ACHN (cell line): ENCODE data around the gene ARL6IP5.
A peak's percentile ranks its signal among the peaks of the same experiment; 100 is the strongest.

ENCODE experiments used
- DNase-seq: peaks from one replicate; pipeline ENCODE4 v3.0.0-alpha.2; 2015
- in situ Hi-C: cut with HindIII; loops from 2 replicates; pipeline ENCODE4 v1.10.0; 2017; ENCODE audit warnings: low sequenced_read_pairs, low pct_ligation_motif_present, low pct_unique_long_range_greater_than_20kb

The ARL6IP5 gene

GRCh38 chr3:69108811-69109210 is 24.1 kb downstream of the ARL6IP5 start:
- DNase-seq, result no peak
- in situ Hi-C loops, result no loop called here

- DNase-seq, result no peak
- in situ Hi-C loops, result no loop called here
Measured at GRCh38 chr3:69110941-69111546, 26.3 kb downstream of the ARL6IP5 start.

DNA sequence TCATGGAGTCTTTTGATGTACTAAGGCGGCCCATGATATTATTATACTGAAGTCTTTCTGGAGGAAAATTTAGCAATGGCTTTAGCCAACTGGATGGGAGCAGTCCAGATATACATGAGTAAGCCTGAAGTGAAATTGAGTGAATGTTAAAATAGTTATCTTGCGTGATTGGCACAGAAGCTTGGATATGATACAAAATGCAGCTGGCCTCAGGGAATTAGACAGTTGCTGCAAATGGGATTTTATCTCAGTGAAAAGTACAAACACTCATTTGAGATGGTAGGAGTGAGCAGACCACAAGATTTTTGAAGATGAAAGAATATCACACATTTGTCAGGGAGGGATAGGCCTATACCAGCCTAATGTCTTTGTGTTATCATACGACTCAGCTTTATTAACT is 28.8 kb downstream of the ARL6IP5 start:
- no peak for DNase-seq
- in situ Hi-C loops, result no loop called here

DNA sequence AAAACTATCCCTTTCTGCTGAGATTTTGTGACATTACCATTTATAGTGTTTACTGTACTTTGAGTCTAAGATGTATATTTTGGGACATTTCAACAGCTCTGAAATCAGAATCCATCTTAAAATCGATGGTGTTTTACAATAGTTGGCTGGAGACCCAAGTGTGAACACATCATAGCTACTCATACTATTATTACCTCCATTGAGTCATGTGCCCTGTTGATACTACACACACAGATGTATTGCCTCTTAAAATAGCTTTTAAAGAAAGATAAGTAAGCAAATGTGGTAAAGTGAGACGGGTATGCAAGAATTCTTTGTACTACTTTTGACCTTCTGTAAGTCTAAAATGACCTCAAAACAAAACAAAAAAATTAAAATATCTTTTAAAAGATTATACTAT is 31.0 kb downstream of the ARL6IP5 start:
- DNase-seq, result no peak

GRCh38 chr3:69116162-69116561 is 31.4 kb downstream of the ARL6IP5 start:
- in situ Hi-C loops, result no loop called here
- no peak for DNase-seq

More for the DNA sequence above, 31.0 kb downstream of the ARL6IP5 start:
- in situ Hi-C loops, result no loop called here

DNA sequence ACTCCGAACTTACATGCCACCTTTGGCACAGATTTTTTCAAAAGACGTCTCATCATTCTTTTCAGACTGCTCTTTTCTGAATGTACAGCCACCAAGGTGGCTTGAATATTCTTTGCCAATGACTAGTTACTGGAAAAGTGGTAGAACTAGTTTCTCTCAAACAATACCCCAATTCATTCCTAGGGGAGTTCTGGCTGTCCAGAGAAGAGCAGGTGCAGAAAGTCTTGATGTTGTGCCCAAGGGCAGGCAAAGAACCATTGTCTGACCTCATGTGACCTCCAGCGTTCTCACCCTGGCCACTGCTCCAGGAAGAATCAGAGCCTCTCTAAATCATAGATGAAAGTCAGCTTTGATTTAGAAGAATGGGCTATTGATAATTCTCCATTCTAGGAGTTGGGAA is 32.2 kb downstream of the ARL6IP5 start:
- in situ Hi-C loops, result no loop called here
- DNase-seq, result no peak

DNA sequence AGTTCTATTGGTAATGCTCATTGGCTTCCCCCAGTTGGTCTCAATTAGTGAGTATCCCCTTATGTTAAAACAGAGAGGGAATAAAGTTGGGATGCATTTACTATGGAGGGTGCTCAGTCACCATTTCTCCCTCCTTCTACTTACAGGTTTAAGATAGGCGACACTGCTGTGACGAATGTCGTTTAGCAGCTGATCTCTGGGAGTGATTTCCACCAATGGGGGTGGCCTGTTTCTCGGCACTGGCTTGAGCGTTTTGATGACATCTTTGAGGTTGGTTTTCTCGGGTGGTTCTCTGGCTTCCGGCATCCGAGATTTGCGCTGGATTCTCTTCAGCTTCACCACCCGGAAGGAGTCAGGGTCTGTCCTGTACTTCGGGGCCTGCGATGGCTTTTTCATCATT is 33.8 kb downstream of the ARL6IP5 start:
- in situ Hi-C loops, result no loop called here

GRCh38 chr3:69119138-69119537 is 34.4 kb downstream of the ARL6IP5 start:
- in situ Hi-C loops, result no loop called here
- no peak for DNase-seq

More for the DNA sequence above, 33.8 kb downstream of the ARL6IP5 start:
- DNase-seq, result no peak

GRCh38 chr3:69119681-69120080 is 34.9 kb downstream of the ARL6IP5 start:
- in situ Hi-C loops, result no loop called here
- no peak for DNase-seq

DNA sequence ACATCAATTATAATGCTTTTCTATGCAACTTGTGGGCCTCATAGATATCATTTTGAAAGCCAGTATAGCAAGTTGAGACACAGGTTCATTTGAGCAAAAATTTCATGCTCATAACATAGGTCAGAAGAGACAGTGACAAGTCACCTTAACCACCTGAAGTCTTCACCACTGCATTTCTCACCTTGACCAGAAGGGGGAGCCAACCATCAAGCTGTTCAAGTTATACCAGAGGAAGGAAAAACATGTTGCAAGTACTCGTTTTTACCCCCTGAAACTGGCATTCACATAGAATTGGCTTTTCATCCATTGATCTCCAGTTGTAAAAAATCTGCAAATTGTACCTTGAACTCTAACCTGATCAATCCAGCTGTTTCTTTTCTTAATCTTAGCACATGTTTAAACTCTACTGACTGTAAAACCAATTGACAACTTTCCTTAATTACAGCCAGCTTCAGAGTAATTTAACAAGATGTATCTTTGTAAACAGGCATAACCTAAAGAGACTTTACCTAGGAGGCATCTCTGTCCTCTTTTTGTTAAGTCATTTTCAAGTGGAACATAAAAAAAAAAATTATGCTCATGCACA is 36.2 kb downstream of the ARL6IP5 start:
- DNase-seq, result peak; percentile 65
- in situ Hi-C loops, result no loop called here

- no peak for DNase-seq
- in situ Hi-C loops, result no loop called here
Measured at GRCh38 chr3:69121513-69121912, 36.8 kb downstream of the ARL6IP5 start.

GRCh38 chr3:69121950-69122349 is 37.2 kb downstream of the ARL6IP5 start:
- DNase-seq, result no peak
- in situ Hi-C loops, result no loop called here

DNA sequence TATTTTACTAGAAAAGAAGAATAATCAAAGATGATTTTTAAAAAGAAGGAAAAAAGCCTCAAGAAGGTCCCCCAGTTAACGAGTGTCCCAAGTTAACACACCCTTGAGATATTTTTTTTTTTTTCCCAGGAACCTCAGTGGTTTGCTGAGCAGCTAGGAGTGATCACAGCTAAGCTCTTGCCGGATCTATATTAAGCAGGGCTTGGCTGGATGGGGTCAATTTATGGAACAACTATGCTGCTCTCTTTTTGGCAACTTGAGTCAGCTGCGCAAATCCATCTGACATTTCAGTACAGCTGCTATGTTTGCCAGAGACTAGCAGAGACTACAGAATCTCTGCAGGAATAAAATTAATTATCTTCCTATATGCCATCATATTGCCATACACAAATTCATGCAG is 37.7 kb downstream of the ARL6IP5 start, which contains the start of gene LMOD3:
Gene LMOD3, minus strand, starts transcription at position 193 of the 400 bp plus-strand sequence. CDS start 209 bp downstream, outside the sequence.
- DNase-seq, result no peak
- in situ Hi-C loops, result no loop called here

DNA sequence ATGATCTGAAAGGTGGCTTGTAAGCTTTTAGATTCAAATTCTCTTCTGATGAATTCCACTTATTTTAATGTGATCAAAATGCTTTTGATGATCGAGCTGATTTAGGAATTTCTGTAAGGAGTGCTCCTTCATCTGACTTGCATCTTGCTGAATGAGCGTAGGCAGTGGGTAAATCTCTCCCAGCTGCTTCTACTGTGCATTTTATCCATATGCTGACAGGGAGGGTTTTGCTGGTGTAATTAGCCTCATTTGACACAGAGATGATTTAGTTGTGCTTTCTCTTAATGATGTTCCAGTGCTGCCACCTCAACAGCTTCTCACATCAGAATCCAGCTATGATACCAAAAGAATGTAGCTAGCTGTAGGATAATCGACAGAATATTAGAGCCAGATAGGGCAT is 41.5 kb downstream of the ARL6IP5 start:
- DNase-seq, result no peak
- in situ Hi-C loops, result no loop called here

DNA sequence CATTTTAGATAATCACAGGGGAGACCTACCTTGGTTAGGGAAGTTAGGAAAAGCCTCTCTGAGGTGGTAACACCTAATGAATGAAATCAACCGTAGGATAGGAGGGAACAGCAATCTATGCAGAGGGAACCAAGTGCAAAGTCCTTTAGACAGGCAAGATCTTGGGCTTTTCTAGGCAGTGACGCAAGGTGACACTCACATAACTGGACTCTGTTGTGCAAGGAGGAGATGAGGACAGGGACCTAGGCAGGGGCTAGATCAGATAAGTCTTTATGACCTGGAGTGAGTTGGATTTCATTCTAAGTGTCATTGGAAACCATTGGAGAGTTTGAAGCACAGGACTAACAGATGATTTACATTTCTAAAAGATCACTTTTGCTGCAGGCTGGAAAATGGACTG is 42.3 kb downstream of the ARL6IP5 start:
- no peak for DNase-seq
- in situ Hi-C loops, result no loop called here

GRCh38 chr3:69128509-69128908 is 43.8 kb downstream of the ARL6IP5 start:
- in situ Hi-C loops, result no loop called here
- DNase-seq, result no peak

DNA sequence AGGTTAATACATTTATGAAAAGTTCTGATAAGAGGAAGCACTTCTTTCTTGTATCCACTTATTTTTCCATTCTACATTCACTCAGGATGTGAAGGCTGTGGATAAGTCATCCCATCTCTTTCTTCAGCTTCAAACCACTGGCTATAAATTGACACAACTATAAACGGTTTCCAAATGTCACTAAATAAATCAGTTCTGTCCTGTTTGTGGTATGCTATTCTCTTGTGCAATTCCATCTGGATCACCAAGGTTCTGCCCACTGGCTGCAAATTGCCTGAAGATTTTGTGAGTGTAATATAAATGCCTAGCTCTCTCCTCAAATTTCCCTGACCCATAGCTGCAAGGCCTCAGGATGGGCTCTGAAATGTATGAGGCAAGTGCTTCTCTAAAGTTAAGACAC is 44.8 kb downstream of the ARL6IP5 start:
- in situ Hi-C loops, result no loop called here
- no peak for DNase-seq

GRCh38 chr3:69130689-69131088 is 46.0 kb downstream of the ARL6IP5 start:
- DNase-seq, result no peak
- in situ Hi-C loops, result no loop called here

- DNase-seq, result no peak
Measured at GRCh38 chr3:69137005-69137404, 52.3 kb downstream of the ARL6IP5 start.

GRCh38 chr3:69137412-69137811 is 52.7 kb downstream of the ARL6IP5 start:
- in situ Hi-C loops, result no loop called here
- no peak for DNase-seq

More at GRCh38 chr3:69137005-69137404, 52.3 kb downstream of the ARL6IP5 start:
- in situ Hi-C loops, result no loop called here
